Type B pancreatic cell (in vitro differentiated cells): ENCODE results near the gene RHOF. TPM values are rescaled to one million over a fixed set of nuclear protein-coding genes. Genes with fewer than 3 reads are reported as not detected.
A peak's percentile ranks its signal among the peaks of the same experiment; 100 is the strongest.

Experiments
- DNase-seq: peaks from one replicate; pipeline ENCODE4 v3.0.0; 2021; ENCODE audit warnings: mixed read lengths; ENCODE audit not compliant: unreplicated experiment; ENCODE audit errors: extremely low spot score
- H3K27ac Mint-ChIP-seq: 2 replicates; pipeline ENCODE4 v1.8.0; 2021; ENCODE audit warnings: mild to moderate bottlenecking, mixed read lengths
- H3K27me3 Mint-ChIP-seq: 2 replicates; pipeline ENCODE4 v1.8.0; 2021; ENCODE audit warnings: mixed read lengths
- H3K36me3 Mint-ChIP-seq: 2 replicates; pipeline ENCODE4 v1.8.0; 2021; ENCODE audit warnings: mixed read lengths
- H3K4me1 Mint-ChIP-seq: one replicate; pipeline ENCODE4 v1.8.0; 2021; ENCODE audit warnings: mixed read lengths; ENCODE audit not compliant: unreplicated experiment
- H3K4me3 Mint-ChIP-seq: 2 replicates; pipeline ENCODE4 v1.8.0; 2021; ENCODE audit warnings: mild to moderate bottlenecking, mixed read lengths
- H3K9me3 Mint-ChIP-seq: 2 replicates; pipeline ENCODE4 v1.8.0; 2021; ENCODE audit warnings: mixed read lengths
- total RNA-seq: library from RNA; stranded (reverse); gene quantifications from 2 replicates; pipeline ENCODE4 v1.2.1, GENCODE V29; 2021; ENCODE audit warnings: low replicate concordance
- TF ChIP-seq, protein P1 (sequence below): fragments of 200-600 bp; sonication (generic); conservative IDR thresholded peaks from 2 replicates; pipeline ENCODE4 v1.5.0; 2021; ENCODE audit warnings: antibody characterized with exemption, mild to moderate bottlenecking

RHOF gene
- total RNA-seq, 1 donor from 2014 or later: 26.0 TPM

DNA sequence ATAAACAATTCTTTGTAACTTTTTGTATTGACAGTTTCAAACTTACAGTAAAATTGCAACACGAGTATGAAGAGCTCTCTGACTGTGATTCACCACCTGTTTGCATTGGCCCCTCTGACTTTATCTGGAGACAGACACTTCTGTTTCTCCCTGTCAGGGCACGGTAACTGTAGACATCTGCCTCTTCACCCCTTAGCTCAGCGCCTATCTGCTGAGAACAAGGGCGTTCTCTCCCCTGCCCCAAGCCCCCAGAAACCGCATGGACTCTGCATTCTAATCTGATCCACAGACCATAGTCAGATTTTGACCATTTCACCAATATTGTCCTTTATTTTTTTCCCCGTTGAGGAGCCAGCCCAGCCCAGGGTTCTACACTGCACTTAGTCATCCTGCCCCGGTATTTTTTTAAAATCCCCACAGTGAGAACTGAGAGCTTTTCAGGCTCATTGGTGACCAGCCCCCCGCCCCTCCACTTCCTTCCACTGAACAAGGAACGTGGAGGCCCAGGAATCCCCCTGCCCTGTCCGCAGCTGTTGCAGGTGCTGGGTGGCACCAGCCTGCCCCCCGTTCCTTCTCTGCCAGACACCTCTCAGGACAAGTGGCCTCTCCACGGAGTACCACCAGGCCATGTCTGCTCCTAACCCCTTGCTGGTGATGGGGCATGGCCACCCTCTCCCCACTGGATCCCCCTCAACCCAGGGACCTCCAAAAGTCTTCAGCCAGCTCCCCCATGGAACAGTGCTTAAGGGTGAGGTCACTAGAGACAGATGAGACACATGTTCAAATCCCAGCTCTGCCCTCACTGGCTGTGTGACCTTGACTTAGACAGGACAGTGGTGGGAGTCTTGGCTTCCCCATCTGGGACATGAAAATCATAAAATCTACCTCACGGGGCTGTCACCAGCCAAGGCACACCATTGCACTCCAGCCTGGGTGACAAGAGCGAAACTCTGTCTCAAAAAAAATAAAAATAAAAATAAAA, 11.2 kb downstream of the RHOF start:
- Mint-ChIP-seq H3K9me3 (no peaks in the 10 kb centered on the region), H3K27ac (peak overlapping the region; percentile 72), H3K36me3 (no peaks in the 10 kb centered on the region), H3K4me3 (peak overlapping the region; percentile 30), H3K27me3 (no peaks in the 10 kb centered on the region), H3K4me1 (peaks cover 15% of the 10 kb centered on the region)
- no peak for DNase-seq
- TF ChIP-seq, protein P1, sequence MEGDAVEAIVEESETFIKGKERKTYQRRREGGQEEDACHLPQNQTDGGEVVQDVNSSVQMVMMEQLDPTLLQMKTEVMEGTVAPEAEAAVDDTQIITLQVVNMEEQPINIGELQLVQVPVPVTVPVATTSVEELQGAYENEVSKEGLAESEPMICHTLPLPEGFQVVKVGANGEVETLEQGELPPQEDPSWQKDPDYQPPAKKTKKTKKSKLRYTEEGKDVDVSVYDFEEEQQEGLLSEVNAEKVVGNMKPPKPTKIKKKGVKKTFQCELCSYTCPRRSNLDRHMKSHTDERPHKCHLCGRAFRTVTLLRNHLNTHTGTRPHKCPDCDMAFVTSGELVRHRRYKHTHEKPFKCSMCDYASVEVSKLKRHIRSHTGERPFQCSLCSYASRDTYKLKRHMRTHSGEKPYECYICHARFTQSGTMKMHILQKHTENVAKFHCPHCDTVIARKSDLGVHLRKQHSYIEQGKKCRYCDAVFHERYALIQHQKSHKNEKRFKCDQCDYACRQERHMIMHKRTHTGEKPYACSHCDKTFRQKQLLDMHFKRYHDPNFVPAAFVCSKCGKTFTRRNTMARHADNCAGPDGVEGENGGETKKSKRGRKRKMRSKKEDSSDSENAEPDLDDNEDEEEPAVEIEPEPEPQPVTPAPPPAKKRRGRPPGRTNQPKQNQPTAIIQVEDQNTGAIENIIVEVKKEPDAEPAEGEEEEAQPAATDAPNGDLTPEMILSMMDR: no peak

DNA sequence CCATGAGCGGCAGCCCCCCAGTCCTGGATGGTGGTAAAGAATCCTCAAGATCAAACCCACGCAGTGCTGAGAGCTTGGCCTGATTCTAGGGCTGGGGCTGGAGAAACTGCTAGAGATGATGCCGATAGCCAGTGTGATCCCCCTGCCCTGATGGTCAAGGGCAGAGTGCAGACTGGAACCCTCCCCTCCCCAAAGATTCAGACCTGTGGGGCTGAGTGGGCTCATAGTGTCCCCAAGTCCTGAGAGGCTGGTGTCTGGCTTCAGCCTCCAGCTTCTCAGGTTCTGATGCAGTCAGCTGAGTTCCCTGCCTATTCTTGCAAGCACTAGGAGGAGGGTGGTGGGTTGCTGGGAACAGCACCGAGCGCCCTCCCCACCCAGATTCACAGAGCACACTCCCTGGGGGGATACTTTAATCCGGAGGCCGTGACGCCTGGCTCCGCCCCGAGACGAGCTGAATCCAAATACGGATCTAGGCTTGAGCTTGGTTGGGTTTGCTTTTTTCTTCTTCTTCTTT, 11.9 kb downstream of the RHOF start:
- no peak for DNase-seq
- Mint-ChIP-seq H3K4me3 (peak overlapping the region; percentile 30), H3K4me1 (peaks cover 15% of the 10 kb centered on the region)

DNA sequence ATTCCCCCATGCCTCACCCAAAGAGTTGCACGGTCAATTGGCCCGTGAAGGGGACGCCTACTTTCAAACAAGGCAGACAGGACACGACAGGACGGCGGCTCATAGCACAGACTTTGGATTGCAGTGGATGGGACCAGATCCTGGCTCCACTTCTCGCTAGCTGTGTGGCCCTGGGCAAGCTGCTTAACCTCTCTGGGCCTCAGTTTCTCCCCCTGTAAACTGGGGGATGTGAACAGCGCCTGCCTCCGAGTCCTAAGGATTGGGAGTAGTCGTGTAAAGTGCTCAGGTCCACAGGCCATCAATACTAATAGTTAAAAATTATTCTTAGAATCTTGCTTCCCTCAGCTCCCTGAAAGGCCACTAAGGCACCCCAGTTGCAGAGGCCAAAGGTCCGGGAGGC, 13.1 kb downstream of the RHOF start:
- H3K9me3 Mint-ChIP-seq: no peaks in the 10 kb centered on the region

More for the DNA sequence above, 11.9 kb downstream of the RHOF start:
- H3K36me3 Mint-ChIP-seq: no peaks in the 10 kb centered on the region
- H3K9me3 Mint-ChIP-seq: no peaks in the 10 kb centered on the region
- H3K27me3 Mint-ChIP-seq: no peaks in the 10 kb centered on the region
- TF ChIP-seq, protein P1: no peak
- peak overlapping the region; percentile 72 for H3K27ac Mint-ChIP-seq

DNA sequence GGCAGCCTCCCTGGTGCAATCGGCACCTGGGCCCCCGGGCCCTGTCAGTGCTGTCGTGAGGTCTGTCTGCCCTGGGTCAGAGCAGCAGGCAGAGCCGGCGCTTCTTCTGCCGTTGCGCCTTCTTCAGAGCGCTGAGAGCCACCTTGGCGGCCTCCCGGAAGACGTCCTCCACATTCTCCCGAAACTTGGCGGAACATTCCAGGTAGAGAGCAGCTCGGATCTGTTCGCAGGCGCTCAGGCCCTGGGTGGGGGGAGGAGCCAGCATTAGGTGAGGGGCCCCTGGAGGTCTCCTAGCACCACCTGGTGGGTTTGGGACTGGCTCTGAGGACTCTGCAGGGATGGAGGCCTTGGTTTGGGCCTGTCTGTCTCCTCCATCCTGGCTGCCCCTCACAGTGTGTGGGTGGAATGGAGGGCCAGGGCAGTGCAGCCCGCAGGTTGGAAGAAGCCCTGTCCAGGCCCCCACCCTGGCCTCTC, 14.0 kb downstream of the RHOF start:
- DNase-seq: no peak
- Mint-ChIP-seq H3K36me3 (no peaks in the 10 kb centered on the region), H3K9me3 (no peaks in the 10 kb centered on the region), H3K4me3 (no peak overlapping the region), H3K4me1 (peaks cover 11% of the 10 kb centered on the region), H3K27ac (no peak overlapping the region), H3K27me3 (no peaks in the 10 kb centered on the region)
- TF ChIP-seq, protein P1: no peak

More for the DNA sequence above, 13.1 kb downstream of the RHOF start:
- no peaks in the 10 kb centered on the region for H3K36me3 Mint-ChIP-seq
- H3K27me3 Mint-ChIP-seq: no peaks in the 10 kb centered on the region
- H3K27ac Mint-ChIP-seq: no peak overlapping the region
- peaks cover 15% of the 10 kb centered on the region for H3K4me1 Mint-ChIP-seq
- no peak for DNase-seq
- TF ChIP-seq, protein P1: no peak
- H3K4me3 Mint-ChIP-seq: no peak overlapping the region

DNA sequence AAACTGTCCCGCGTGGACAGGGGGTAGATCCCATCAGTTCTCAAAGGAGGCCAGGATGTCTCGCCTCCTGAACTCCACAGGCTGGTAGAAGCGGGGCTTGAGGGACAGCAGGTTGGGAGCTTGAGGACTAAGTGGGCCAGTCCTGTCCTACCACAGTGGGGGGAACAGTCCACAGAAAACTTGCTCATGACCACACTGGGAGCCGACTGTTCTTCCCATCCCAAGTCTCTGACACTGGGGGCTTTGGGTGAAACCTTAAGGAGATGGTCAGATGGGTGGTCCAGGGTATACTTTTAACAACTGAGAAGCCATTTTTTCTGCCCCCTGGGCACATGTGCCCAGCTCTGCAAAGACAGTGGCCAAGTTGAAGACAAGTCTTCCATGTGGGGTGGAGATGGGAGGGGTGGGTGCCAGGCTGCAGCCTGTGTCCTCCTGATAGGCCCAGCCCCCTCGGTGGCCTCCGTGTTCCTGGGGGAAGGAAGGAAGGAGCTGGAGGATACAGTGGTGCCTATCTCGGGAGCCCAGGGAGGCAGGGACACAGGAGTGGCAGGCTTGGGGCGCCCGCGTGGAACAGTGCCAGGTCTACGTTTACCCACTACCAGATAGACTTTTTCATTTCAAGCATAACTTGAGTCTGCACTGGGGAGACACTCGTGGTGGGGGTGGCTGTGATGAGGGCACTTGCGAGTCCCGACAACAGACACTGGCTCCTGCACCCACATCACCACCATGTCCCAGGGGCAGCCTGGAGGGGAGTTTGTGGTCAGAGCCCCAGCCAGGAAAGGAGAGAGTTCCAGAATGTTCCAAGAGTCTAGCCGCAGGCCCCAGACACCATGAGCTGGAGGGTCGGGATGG, 14.7 kb downstream of the RHOF start:
- Mint-ChIP-seq H3K4me3 (no peak overlapping the region), H3K9me3 (no peaks in the 10 kb centered on the region), H3K27ac (no peak overlapping the region), H3K4me1 (peaks cover 11% of the 10 kb centered on the region), H3K27me3 (no peaks in the 10 kb centered on the region), H3K36me3 (no peaks in the 10 kb centered on the region)
- TF ChIP-seq, protein P1: no peak
- DNase-seq: no peak
